GM12891 (cell line): ENCODE results near the gene NEURL1B.
"Not testable (repeated sequence)": the region's sequence is repeated elsewhere in the genome, so short reads cannot be mapped to it uniquely, and the experiment has no call there.

Experiments
- DNase-seq: peaks from one replicate; pipeline ENCODE4 v3.0.0; 2011; ENCODE audit warnings: low spot score; ENCODE audit not compliant: insufficient read length
- FAIRE-seq: peaks from 2 replicates; lab custom pipeline; 2011; peaks lifted over from hg19 to GRCh38; lab: Jason Lieb, UNC
- PAX5 ChIP-seq: IDR thresholded peaks from 2 replicates; pipeline ENCODE4 v1.6.1; 2011; ENCODE audit warnings: low read length, moderate library complexity, mild to moderate bottlenecking; ENCODE audit not compliant: insufficient read depth, severe bottlenecking
- POLR2A ChIP-seq: IDR thresholded peaks from 2 replicates; pipeline ENCODE4 v1.6.1; 2011; ENCODE audit warnings: low read depth, low read length, control low read depth
- POLR2AphosphoS5 ChIP-seq: IDR thresholded peaks from 2 replicates; pipeline ENCODE4 v1.6.1; 2011; ENCODE audit warnings: low read depth, low read length, control low read depth
- POU2F2 ChIP-seq: IDR thresholded peaks from 2 replicates; pipeline ENCODE4 v1.6.1; 2011; ENCODE audit warnings: low read depth, mild to moderate bottlenecking, control low read depth, low read length, moderate library complexity
- SPI1 ChIP-seq: IDR thresholded peaks from 2 replicates; pipeline ENCODE4 v1.6.1; 2011; ENCODE audit warnings: low read depth, low read length, control low read depth
- TAF1 ChIP-seq: IDR thresholded peaks from 2 replicates; pipeline ENCODE4 v1.6.1; 2011; ENCODE audit warnings: low read depth, low read length, control low read depth

NEURL1B gene

DNA sequence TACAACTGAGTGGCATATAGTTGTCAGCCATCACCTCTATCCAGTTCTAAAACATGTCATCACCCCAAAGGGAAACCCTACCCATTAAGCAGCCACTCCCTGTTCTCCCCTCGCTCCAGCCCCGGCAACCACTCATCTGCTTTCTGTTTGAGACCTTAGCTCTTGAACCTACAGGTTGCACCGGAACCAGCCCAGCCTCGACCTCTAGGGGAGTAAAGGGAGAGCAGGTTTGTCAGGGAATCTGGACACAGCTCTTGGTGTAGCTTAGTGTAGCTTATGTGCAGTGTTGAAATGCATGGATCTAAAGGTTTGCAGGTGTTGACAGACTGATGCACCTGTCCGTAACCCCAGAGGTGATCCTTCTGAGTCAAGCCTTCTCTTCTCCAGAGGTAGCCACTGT is 30.0 kb downstream of the NEURL1B start:
- TF ChIP-seq POU2F2 (no peak), POLR2A (no peak), PAX5 (no peak), POLR2AphosphoS5 (no peak), TAF1 (no peak), SPI1 (no peak)
- no peak for DNase-seq
- no peak for FAIRE-seq

DNA sequence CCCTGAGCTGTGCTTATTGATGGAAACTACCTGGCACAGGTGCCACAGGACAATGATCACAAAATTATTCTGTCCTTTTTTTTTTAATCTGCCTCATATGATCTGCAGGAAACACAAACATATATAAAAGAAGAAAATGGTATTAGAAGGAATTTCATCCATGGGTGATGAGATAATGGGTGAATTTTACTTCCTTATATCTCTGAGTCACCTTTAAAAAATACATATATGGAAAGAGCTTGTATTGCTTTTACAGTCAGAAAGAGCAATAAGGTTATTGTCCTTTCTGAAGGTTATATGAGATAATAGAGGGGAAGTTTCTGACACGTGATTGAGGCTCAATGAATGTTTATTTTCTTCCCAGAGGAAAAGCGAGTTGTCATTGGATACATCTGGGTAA is 31.6 kb downstream of the NEURL1B start:
- no peak for FAIRE-seq
- TF ChIP-seq POLR2AphosphoS5 = no peak
- no peak for TF ChIP-seq POU2F2
- no peak for TF ChIP-seq PAX5
- TF ChIP-seq SPI1 = no peak
- no peak for TF ChIP-seq TAF1
- no peak for TF ChIP-seq POLR2A
- DNase-seq = no peak

GRCh38 chr5:172674155-172674554 is 33.1 kb downstream of the NEURL1B start:
- TF ChIP-seq POU2F2 (no peak), POLR2AphosphoS5 (no peak), PAX5 (no peak), TAF1 (no peak), POLR2A (no peak), SPI1 (no peak)
- FAIRE-seq (no peak), DNase-seq (no peak)

DNA sequence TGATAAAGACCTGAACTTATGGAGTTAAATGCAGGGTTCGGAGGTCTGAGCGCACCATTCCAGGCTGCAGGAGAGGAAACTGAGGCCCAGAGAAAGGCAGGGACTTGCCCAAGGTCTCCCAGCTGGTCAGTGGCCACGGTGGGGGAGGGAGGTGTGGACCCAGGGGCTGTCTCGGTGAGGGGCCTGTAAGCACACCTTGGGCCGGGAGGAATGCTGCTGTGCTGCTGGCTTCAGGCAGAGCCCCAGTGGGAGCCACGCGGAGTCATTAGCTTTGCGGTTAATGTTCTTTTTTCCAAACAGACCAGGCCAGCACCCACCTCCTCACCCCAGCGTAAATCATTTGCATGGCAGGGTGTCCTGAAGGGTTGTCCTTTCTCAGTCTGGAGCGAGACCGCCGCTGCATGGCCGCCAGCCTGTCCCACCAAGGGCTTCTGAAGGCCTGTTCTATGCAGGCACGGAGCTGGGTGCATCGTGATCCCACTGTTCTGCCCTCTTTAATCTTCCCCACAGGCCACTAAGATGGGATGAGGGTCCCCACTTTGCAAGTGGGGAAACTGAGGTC is 35.9 kb downstream of the NEURL1B start:
- DNase-seq (no peak), FAIRE-seq (no peak)
- TF ChIP-seq TAF1 = no peak
- no peak for TF ChIP-seq PAX5
- no peak for TF ChIP-seq POLR2A
- no peak for TF ChIP-seq POU2F2
- no peak for TF ChIP-seq POLR2AphosphoS5
- no peak for TF ChIP-seq SPI1

GRCh38 chr5:172678362-172678874 is 37.4 kb downstream of the NEURL1B start:
- FAIRE-seq, DNase-seq: not testable (repeated sequence)

- no peak for TF ChIP-seq PAX5
Measured at GRCh38 chr5:172678902-172679301, 37.8 kb downstream of the NEURL1B start.

GRCh38 chr5:172679628-172680212 is 38.7 kb downstream of the NEURL1B start:
- no peak for DNase-seq
- no peak for FAIRE-seq
- TF ChIP-seq PAX5 = no peak
- TF ChIP-seq POU2F2 = no peak
- no peak for TF ChIP-seq TAF1
- TF ChIP-seq POLR2A = no peak
- no peak for TF ChIP-seq SPI1
- no peak for TF ChIP-seq POLR2AphosphoS5

More at GRCh38 chr5:172678902-172679301, 37.8 kb downstream of the NEURL1B start:
- FAIRE-seq (no peak), DNase-seq (no peak)

GRCh38 chr5:172680921-172681320 is 39.9 kb downstream of the NEURL1B start:
- FAIRE-seq = no peak
- no peak for TF ChIP-seq POU2F2
- peak; percentile 12; the same call in 1 of the 2 replicates for TF ChIP-seq SPI1
- no peak for DNase-seq

GRCh38 chr5:172681421-172681820 is 40.4 kb downstream of the NEURL1B start:
- FAIRE-seq = no peak
- DNase-seq = no peak
- TF ChIP-seq SPI1 = no peak
- no peak for TF ChIP-seq POLR2AphosphoS5
- TF ChIP-seq POU2F2 = no peak
- no peak for TF ChIP-seq TAF1
- no peak for TF ChIP-seq PAX5
- TF ChIP-seq POLR2A = no peak

DNA sequence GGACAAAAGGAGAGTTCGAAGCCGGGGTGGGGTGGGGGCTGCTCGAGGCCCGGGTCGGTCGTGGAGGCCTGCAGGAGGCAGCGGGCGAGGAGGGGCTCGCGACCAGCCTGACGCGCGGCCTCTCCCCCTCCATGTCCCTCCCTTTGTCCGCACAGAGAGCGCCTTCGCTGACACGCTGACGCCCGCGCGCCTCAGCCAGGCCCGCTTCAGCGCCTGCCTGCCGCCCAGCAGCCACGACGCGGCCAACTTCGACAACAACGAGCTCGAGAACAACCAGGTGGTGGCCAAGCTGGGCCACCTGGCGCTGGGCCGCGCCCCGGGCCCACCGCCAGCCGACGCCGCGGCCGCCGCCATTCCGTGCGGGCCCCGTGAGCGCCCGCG is 42.2 kb downstream of the NEURL1B start:
- FAIRE-seq (no peak), DNase-seq (no peak)
- TF ChIP-seq POLR2A (no peak), PAX5 (no peak), POLR2AphosphoS5 (no peak), TAF1 (no peak), SPI1 (no peak), POU2F2 (no peak)

DNA sequence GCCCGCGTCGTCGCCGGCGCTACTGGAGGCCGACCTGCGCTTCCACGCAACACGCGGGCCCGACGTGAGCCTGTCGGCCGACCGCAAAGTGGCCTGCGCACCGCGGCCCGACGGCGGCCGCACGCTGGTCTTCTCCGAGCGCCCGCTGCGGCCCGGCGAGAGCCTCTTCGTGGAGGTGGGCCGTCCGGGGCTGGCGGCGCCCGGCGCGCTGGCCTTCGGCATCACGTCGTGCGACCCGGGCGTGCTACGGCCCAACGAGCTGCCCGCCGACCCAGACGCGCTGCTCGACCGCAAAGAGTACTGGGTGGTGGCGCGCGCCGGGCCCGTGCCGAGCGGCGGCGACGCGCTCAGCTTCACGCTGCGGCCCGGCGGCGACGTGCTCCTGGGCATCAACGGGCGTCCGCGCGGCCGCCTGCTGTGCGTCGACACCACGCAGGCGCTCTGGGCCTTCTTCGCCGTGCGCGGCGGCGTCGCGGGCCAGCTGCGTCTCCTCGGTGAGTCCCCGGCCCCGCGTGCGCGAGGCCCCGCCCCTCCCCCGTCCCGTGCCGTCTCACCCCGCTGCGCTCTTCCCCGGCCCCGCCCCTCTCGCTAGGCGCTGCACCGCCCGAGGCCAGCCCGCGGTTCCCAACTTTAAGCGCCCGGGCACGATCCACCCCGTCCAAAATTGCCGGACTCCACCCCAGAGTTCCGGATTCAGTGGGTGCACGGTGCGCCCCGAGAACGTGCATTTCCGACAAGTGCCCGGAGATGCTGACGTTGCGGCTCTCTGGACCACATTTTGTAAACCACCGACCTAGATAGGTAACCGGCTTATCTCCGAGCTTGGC is 42.8 kb downstream of the NEURL1B start:
- no peak for TF ChIP-seq SPI1
- no peak for TF ChIP-seq TAF1
- TF ChIP-seq PAX5 = no peak
- TF ChIP-seq POLR2AphosphoS5 = no peak
- TF ChIP-seq POU2F2 = no peak
- TF ChIP-seq POLR2A = no peak
- no peak for FAIRE-seq
- no peak for DNase-seq
